ENCODE measurements around the gene HOXD10. TPM values are rescaled to one million over a fixed set of nuclear protein-coding genes. Genes with fewer than 3 reads are reported as not detected.

HOXD10 gene
- polyA plus RNA-seq, 1 experiment = not detected

- peak; percentile 67 for TF ChIP-seq CTCF (IDR thresholded peaks at IDR 0.05; ENCODE audit: low read depth, low read length)
- CTCF ChIA-PET = interaction anchor here (0.7 to 3.3 kb wide), 11 partner anchors 10 to 1895 kb away, joined by 3 to 16 read pairs (median 3); no protein-coding TSS in a partner anchor
- H3K27me3 ChIP-seq (ENCODE audit: control insufficient read depth, insufficient read depth, low read length) = peaks cover 90% of the 10 kb centered on the region
Observed at GRCh38 chr2:176111309-176111663, 5.3 kb upstream of the HOXD10 start.

GRCh38 chr2:176111846-176112374 lies 4.7 kb upstream of the HOXD10 start:
- H3K9me3 ChIP-seq (ENCODE audit: control insufficient read depth, insufficient read depth, low read length) = peaks cover 17% of the 10 kb centered on the region; the same call in 1 of the 2 replicates
- H3K4me3 ChIP-seq (ENCODE audit: low read depth, low read length) = no peak overlapping the region
- no peak for DNase-seq (ENCODE audit: low read depth, low spot score)
- no peak for TF ChIP-seq CTCF (IDR thresholded peaks at IDR 0.05; ENCODE audit: low read depth, low read length)
- H3K27me3 ChIP-seq (ENCODE audit: control insufficient read depth, insufficient read depth, low read length) = peaks cover 91% of the 10 kb centered on the region
- H3K27ac ChIP-seq (ENCODE audit: low read depth, low read length) = no peak overlapping the region
- ChIA-PET CTCF (interaction anchor here (0.9 to 3.3 kb wide), 5 partner anchors 15 to 1032 kb away, joined by 3 to 16 read pairs (median 8); no protein-coding TSS in a partner anchor), POLR2A (no interaction called here)

More at GRCh38 chr2:176111309-176111663, 5.3 kb upstream of the HOXD10 start:
- no peak overlapping the region for H3K4me3 ChIP-seq (ENCODE audit: low read depth, low read length)
- peaks cover 14% of the 10 kb centered on the region; the same call in 1 of the 2 replicates for H3K9me3 ChIP-seq (ENCODE audit: control insufficient read depth, insufficient read depth, low read length)
- DNase-seq (ENCODE audit: low read depth, low spot score) = no peak
- no peak overlapping the region for H3K27ac ChIP-seq (ENCODE audit: low read depth, low read length)
- POLR2A ChIA-PET = no interaction called here

- Histone ChIP-seq H3K27ac (ENCODE audit: low read depth, low read length) (no peak overlapping the region), H3K9me3 (ENCODE audit: control insufficient read depth, insufficient read depth, low read length) (peaks cover 23% of the 10 kb centered on the region; the same call in 1 of the 2 replicates), H3K27me3 (ENCODE audit: control insufficient read depth, insufficient read depth, low read length) (peaks cover 94% of the 10 kb centered on the region), H3K4me3 (ENCODE audit: low read depth, low read length) (no peak overlapping the region)
- DNase-seq (ENCODE audit: low read depth, low spot score) = no peak
- no peak for TF ChIP-seq CTCF (IDR thresholded peaks at IDR 0.05; ENCODE audit: low read depth, low read length)
- ChIA-PET POLR2A (no interaction called here), CTCF (interaction anchor here (0.6 to 3.3 kb wide), 7 partner anchors 15 to 1513 kb away, joined by 3 to 16 read pairs (median 3); no protein-coding TSS in a partner anchor)
Observed at GRCh38 chr2:176112375-176113302, 3.9 kb upstream of the HOXD10 start.

- Histone ChIP-seq H3K9me3 (ENCODE audit: control insufficient read depth, insufficient read depth, low read length) (peaks cover 24% of the 10 kb centered on the region; the same call in 1 of the 2 replicates), H3K27ac (ENCODE audit: low read depth, low read length) (no peak overlapping the region), H3K4me3 (ENCODE audit: low read depth, low read length) (no peak overlapping the region), H3K27me3 (ENCODE audit: control insufficient read depth, insufficient read depth, low read length) (peaks cover 97% of the 10 kb centered on the region)
- ChIA-PET CTCF (interaction anchor here (0.8 to 1.0 kb wide), 5 partner anchors 12 to 1030 kb away, joined by 3 read pairs; no protein-coding TSS in a partner anchor), POLR2A (no interaction called here)
- no peak for TF ChIP-seq CTCF (IDR thresholded peaks at IDR 0.05; ENCODE audit: low read depth, low read length)
- no peak for DNase-seq (ENCODE audit: low read depth, low spot score)
Observed at GRCh38 chr2:176114120-176114929, 2.3 kb upstream of the HOXD10 start.
